GM10266 (cell line): ENCODE measurements around the gene FHIT.

ENCODE experiments used
- DNase-seq: peaks from one replicate; pipeline ENCODE4 v3.0.0; 2012; ENCODE audit errors: extremely low spot score
- CTCF ChIP-seq: IDR thresholded peaks from 2 replicates; pipeline ENCODE4 v1.5.1; 2012; ENCODE audit warnings: mild to moderate bottlenecking, low read depth; ENCODE audit not compliant: control insufficient read depth, insufficient read depth; ENCODE audit errors: missing control alignments

Gene FHIT

GRCh38 chr3:60716573-60716972, 534.7 kb downstream of the FHIT start:
- TF ChIP-seq CTCF = no peak
- DNase-seq = no peak

- no peak for DNase-seq
- no peak for TF ChIP-seq CTCF
These were observed 542.9 kb downstream of the FHIT start for GRCh38 chr3:60708191-60708975.

GRCh38 chr3:60707452-60708020, 543.7 kb downstream of the FHIT start:
- no peak for DNase-seq
- no peak for TF ChIP-seq CTCF

GRCh38 chr3:60703956-60704736, 547.1 kb downstream of the FHIT start:
- no peak for TF ChIP-seq CTCF
- no peak for DNase-seq

- no peak for TF ChIP-seq CTCF
- no peak for DNase-seq
These were observed 548.2 kb downstream of the FHIT start for GRCh38 chr3:60703008-60703407.

GRCh38 chr3:60698117-60698516, 553.1 kb downstream of the FHIT start:
- TF ChIP-seq CTCF = no peak
- no peak for DNase-seq
